Measurements from ENCODE around the gene SEMA4B. TPM values are rescaled to one million over a fixed set of nuclear protein-coding genes. Genes with fewer than 3 reads are reported as not detected.
A peak's percentile ranks its signal among the peaks of the same experiment; 100 is the strongest.

The SEMA4B gene
- total and polyA plus RNA-seq, 10 of the 15 experiments (the other 5 are each of a cell fraction or from before 2014, with no cell fraction given): 0.87 to 26.0 (median 9.3) TPM

- DNase-seq (ENCODE audit: low read depth, low spot score): no peak
- BruUV-seq (replicated peaks): no TSS peak
- no peak for ATAC-seq
- ChIA-PET POLR2A (interaction anchor here (0.8 to 4.2 kb wide), 5 partner anchors 16 to 77 kb away, joined by 3 to 25 read pairs (median 4); partner anchors contain the start of genes CIB1 and GDPGP1), SMC1A (ENCODE audit: uncharacterized antibody, unreplicated experiment) (interaction anchor here (0.9 to 2.3 kb wide), 5 partner anchors 13 to 51 kb away, joined by 3 to 8 read pairs (median 4); no protein-coding TSS in a partner anchor), RAD21 (ENCODE audit: unreplicated experiment) (interaction anchor here (0.8 to 2.4 kb wide), 3 partner anchors 17 to 51 kb away, joined by 3 to 14 read pairs (median 8); no protein-coding TSS in a partner anchor), CTCF (interaction anchor here (0.6 to 2.6 kb wide), 7 partner anchors 11 to 88 kb away, joined by 3 to 8 read pairs (median 5); partner anchors contain the start of gene CIB1)
- FAIRE-seq: peak; percentile 52
- no peak overlapping the region for H2AFZ ChIP-seq (ENCODE audit: control insufficient read depth, low read depth, low read length)
- no peak overlapping the region for H3K4me2 ChIP-seq (ENCODE audit: control insufficient read depth, insufficient read depth)
- H3K27me3 ChIP-seq (replicated peaks in 1 of 2; ENCODE audit: control insufficient read depth in 2 of 2, insufficient read depth in 2 of 2, low read length in 1 of 2): no peaks in the 10 kb centered on the region
- H3K9me3 ChIP-seq (replicated peaks; ENCODE audit: control insufficient read depth, insufficient read depth, low read length): no peaks in the 10 kb centered on the region
- no peaks in the 10 kb centered on the region; the same call in none of the 2 replicates for H3K79me2 ChIP-seq (ENCODE audit: control insufficient read depth, insufficient read depth, low read length)
- intact Hi-C loops (cut with micrococcal nuclease; ENCODE audit: unreplicated experiment) (no loop called here), in situ Hi-C loops (cut with MboI) (no loop called here)
- H3K4me3 ChIP-seq: no peak overlapping the region
- H3K9ac ChIP-seq (ENCODE audit: control insufficient read depth, insufficient read depth, low read length): no peak overlapping the region
- H4K20me1 ChIP-seq (ENCODE audit: control insufficient read depth, insufficient read depth): no peaks in the 10 kb centered on the region; the same call in 1 of the 2 replicates
- 91% methylated on average over 6 of the region's 6 CpGs for WGBS (ENCODE audit: insufficient coverage, insufficient replicate concordance, low lambda C conversion rate, missing lambda C conversion rate)
- H3K27ac ChIP-seq (ENCODE audit: control insufficient read depth, insufficient read depth): no peak overlapping the region
- peaks cover 23% of the 10 kb centered on the region for H3K4me1 ChIP-seq (ENCODE audit: control insufficient read depth, insufficient read depth, low read length)
- H3K36me3 ChIP-seq (ENCODE audit: control insufficient read depth in 2 of 2, insufficient read depth in 2 of 2, low read length in 1 of 2): no peaks in the 10 kb centered on the region; a peak in 2 of 4 replicates
- no peak for TF ChIP-seq PML (IDR thresholded peaks at IDR 0.05; ENCODE audit: low read length)
Measured at GRCh38 chr15:90208356-90208755, 7.2 kb downstream of the SEMA4B start.

GRCh38 chr15:90209591-90209990, 8.5 kb downstream of the SEMA4B start:
- Histone ChIP-seq H3K4me1 (ENCODE audit: control insufficient read depth, insufficient read depth, low read length) (peaks cover 25% of the 10 kb centered on the region), H3K9me3 (replicated peaks; ENCODE audit: control insufficient read depth, insufficient read depth, low read length) (no peaks in the 10 kb centered on the region), H3K36me3 (ENCODE audit: control insufficient read depth in 2 of 2, insufficient read depth in 2 of 2, low read length in 1 of 2) (no peaks in the 10 kb centered on the region; a peak in 2 of 4 replicates), H3K79me2 (ENCODE audit: control insufficient read depth, insufficient read depth, low read length) (no peaks in the 10 kb centered on the region; the same call in none of the 2 replicates), H2AFZ (ENCODE audit: control insufficient read depth, low read depth, low read length) (no peak overlapping the region), H3K4me2 (ENCODE audit: control insufficient read depth, insufficient read depth) (peak overlapping the region; percentile 24), H3K27ac (ENCODE audit: control insufficient read depth, insufficient read depth) (peak overlapping the region; percentile 56), H3K27me3 (replicated peaks in 1 of 2; ENCODE audit: control insufficient read depth in 2 of 2, insufficient read depth in 2 of 2, low read length in 1 of 2) (no peaks in the 10 kb centered on the region), H4K20me1 (ENCODE audit: control insufficient read depth, insufficient read depth) (no peaks in the 10 kb centered on the region; the same call in 1 of the 2 replicates), H3K4me3 (no peak overlapping the region), H3K9ac (ENCODE audit: control insufficient read depth, insufficient read depth, low read length) (no peak overlapping the region)
- in situ Hi-C loops (cut with MboI): no loop called here
- RAD21 ChIA-PET (ENCODE audit: unreplicated experiment): interaction anchor here (0.7 to 2.0 kb wide), 4 partner anchors 18 to 47 kb away, joined by 3 to 14 read pairs (median 4); no protein-coding TSS in a partner anchor
- no TSS peak for BruUV-seq (replicated peaks)
- ATAC-seq (peak; percentile 87), DNase-seq (ENCODE audit: low read depth, low spot score) (peak; percentile 57), FAIRE-seq (peak; percentile 47)
- SMC1A ChIA-PET (ENCODE audit: uncharacterized antibody, unreplicated experiment): interaction anchor here (0.6 to 1.6 kb wide), 5 partner anchors 29 to 77 kb away, joined by 3 to 10 read pairs (median 3); no protein-coding TSS in a partner anchor
- POLR2A ChIA-PET: interaction anchor here (1.0 kb wide), 2 partner anchors 15 to 17 kb away, joined by 3 to 4 read pairs; no protein-coding TSS in a partner anchor
- CTCF ChIA-PET: interaction anchor here (1.0 to 2.6 kb wide), 6 partner anchors 10 to 48 kb away, joined by 3 to 8 read pairs (median 6); partner anchors contain the start of gene CIB1
- WGBS (ENCODE audit: insufficient coverage, insufficient replicate concordance, low lambda C conversion rate, missing lambda C conversion rate): 4% methylated on average over 9 of the region's 9 CpGs
- intact Hi-C loops (cut with micrococcal nuclease; ENCODE audit: unreplicated experiment): no loop called here
- no peak for TF ChIP-seq PAX5 (IDR thresholded peaks at IDR 0.05; ENCODE audit: borderline replicate concordance, low read depth, low read length)
- TF ChIP-seq HDGF (IDR thresholded peaks at IDR 0.05): no peak
- no peak for TF ChIP-seq IRF3 (IDR thresholded peaks at IDR 0.05)
- TF ChIP-seq E2F4 (IDR thresholded peaks at IDR 0.05; ENCODE audit: low read depth, low read length): no peak
- no peak for TF ChIP-seq CEBPZ (IDR thresholded peaks at IDR 0.05; ENCODE audit: low read depth, low read length)
- TF ChIP-seq GABPA (IDR thresholded peaks at IDR 0.05; ENCODE audit: low read depth): no peak
- TF ChIP-seq MLLT1 (IDR thresholded peaks at IDR 0.05): no peak
- TF ChIP-seq HCFC1 (IDR thresholded peaks at IDR 0.05; ENCODE audit: low read length): no peak
